Stimulated activated CD8-positive, alpha-beta memory T cell treated with anti-CD3 and anti-CD28 coated beads, Interleukin-7, amount 100 ng/mL, for 1 hour (primary cell): Measurements from ENCODE around the gene MAP3K14.

ENCODE experiments used
- DNase-seq, 2 donors: peaks; one replicate each; pipeline ENCODE4 v3.0.0-alpha.2; 2020; ENCODE audit warnings: low read depth in 2 of 2

MAP3K14 gene

DNA sequence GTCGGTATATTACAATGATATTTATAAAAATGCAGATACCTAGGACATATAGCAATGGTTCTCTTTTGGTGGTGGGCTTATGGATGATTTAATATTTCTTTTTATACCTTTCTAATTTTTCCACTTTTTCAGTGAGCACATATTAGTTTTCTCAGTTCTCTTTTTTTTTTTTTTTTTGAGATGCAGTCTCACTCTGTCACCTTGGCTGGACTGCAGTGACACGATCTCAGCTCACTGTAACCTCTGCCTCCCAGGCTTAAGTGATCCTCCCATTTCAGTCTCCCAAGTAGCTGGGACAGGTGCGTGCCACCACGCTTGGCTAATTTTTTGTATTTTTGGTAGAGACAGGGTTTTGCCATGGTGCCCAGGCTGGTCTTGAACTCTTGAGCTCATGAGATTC, 15.1 kb downstream of the MAP3K14 start:
- no peak for DNase-seq

DNA sequence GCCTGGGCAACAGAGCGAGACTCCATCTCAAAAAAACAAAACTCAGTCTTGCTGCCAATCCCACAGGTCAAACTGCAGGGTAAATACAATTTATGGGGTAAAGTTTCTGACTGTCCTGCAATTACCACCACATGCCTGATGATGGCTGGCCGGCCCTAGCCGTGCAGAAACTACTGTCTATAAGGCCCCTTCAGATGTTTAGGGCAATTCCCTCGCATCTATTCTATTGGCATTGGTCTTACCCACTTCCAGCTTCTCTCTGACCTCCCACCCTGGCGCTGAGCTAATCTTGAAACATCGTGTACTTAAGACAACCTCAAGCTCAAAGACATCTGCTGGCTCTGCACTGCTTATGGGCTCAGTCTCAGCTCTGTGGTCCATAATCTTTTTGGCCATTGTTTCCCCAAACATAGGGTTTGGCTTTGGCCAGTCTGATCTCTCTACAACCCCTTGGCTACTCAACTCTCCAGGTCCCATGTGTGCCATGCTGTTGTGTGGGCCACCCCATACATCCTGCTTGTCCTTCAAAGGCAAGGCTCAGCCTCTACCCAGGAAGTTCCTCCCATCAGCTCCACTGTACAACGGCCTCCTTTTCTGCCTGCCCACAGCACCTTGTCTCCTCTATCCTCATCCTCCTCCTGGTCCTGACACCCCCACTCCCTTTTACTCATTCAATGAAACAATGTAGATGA, 16.6 kb downstream of the MAP3K14 start:
- DNase-seq: no peak

DNA sequence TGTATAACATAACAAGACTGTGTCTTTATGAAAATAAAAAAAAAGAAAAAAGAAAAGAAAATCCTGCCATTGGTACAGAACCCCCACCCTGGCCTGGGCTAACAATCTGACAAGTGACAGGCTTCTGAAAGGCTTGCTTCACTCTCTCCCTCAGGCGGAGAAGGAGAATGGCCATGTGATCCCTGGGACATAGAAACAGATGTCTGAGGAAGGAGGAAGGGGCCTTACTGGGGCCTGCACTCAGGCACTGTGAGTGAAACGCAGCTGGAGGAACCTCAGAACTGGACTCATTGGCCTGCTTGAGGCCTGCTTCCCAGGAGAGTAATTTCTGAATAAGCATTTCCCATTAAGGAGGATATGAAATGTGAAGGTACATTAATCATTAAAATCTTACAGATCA, 17.5 kb downstream of the MAP3K14 start:
- no peak for DNase-seq

DNA sequence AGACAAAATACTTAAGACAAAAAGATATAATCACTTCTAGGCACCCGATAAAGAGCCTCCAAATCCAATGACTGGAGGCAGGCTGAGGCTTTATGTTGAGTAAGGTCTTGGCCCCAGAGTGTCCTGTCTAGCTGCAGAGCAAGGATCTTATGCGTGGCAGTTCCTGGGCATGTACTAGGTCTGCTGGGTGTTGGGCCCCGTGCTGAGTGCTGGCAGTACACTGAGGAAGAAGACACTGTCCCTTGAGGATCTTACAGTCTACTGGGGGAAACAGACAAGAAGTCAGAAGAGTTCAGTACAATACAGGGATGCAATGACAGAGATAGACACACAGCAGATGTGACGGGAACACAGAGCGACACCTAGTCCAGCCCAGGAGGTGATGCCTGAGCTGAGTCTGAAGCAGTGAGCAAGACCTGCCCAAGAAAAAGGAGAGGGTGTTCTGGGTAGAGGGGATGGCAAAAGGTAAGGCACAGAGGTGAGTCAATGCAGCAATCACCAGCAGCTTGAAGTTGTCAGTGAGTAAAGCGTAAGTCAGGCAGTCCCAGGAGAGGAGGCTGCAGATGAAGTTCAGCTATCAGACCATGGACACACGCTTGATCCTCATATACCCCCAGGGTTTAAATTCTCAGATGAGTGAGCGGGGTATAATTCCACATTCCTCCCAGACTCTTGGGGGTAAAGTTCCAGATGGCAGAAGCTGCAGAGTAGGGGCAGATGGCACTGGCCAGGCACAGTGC, 18.1 kb downstream of the MAP3K14 start:
- no peak for DNase-seq

DNA sequence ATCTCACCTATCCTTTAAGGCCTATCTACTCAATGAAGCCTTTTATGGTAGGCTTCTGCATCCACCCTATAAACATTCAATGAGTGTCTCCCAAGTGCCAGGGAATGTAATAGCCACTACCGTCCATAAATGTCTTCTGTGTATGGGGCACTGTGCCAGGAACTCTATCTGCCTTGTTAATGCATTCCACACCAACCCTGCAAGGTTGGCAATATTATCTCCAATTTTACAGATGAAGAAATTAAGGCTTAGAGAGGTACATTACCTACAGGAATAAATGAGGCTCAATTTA, 20.0 kb downstream of the MAP3K14 start:
- DNase-seq: no peak

DNA sequence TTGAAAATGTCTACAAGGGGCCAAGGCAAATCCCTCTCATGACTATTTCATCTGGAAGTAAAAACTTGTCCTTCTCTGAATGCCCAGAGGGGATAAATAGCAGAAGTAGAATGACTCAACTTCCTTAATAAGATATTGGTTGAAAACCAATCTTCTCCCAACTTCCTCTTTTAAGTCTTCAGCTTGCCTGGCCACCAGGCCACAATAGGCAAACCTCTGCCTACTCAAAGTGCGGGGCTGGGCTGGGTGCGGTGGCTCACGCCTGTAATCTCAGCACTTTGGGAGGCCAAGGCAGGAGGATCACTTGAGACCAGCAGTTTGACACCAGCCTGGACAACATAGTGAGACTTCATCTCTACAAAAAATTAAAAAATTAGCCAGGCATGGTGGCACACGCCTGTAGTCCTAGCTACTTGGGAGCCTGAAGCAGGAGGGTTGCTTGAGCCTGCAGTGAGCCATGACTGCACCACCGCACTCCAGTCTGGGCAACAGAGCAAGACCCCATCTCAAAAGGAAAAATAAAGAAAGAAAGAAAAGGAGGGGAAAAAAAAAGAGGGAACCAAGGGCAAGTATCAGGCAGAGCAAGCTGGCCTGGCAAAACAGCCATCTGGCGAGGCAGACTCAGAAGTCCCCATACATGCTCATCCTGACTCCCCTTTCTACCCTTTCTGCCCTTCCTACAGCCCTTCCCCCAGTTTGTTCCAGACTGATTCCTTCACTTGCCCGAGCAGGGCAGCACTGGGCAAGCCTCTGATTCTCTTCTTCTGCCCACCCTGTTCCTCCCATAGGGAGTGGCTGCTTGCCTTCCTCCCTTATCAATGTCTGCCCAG, 20.6 kb downstream of the MAP3K14 start:
- no peak for DNase-seq

DNA sequence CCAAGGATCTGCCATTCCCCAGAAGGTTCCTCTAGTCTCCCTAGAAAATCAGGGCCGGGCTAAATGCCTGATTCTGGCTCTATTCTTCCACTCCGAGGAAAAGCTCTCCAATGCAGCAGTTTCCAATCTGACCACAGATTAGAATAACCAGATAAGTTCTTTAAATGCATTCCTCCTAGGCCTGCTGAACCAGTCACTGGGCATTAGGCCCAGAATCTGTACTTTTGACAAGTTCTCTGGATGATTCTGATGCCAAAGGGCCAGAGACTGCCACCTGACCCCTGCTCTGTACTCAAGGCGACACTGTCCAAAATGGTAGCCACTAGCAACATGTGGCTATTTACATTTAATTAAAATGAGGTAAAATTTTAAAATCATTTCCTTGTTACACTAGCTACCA, 22.3 kb downstream of the MAP3K14 start:
- DNase-seq: no peak

DNA sequence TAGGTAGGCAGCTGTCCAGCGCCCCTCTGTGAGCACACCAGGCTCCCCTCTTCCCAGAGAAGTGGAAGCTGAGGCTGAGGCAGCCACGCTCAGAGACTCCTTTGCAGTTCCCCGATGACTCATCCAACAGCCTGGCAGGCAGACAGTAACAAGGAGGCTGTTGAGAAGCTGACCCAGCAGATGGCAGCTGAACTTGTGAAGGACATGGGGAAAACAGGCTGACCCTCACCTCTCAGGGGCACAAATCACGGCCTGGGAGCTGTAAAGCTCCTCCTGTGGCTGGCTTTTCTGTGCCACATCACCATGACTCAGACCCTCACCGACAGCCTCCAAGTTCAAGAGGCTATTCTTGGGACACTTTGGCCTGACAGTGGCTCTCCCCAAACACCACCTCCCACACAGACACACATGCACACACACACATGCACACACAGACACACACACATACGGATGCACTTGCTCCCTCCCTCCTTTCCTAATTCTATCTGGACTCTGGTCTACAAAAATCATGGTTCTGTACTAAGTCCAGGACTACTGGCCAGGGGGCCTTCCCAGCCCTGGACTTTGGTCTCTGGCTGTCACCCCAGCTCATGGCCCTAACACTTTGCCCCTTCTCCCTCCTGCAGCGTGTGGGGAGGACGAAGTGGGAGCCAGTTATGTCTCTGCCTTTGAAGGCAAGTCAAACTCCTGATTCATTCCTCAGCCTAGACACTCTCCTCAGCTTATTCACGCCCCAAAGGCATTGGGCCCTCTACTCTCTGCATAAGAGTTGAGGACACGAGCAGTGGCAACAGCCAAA, 23.2 kb downstream of the MAP3K14 start:
- DNase-seq: no peak

DNA sequence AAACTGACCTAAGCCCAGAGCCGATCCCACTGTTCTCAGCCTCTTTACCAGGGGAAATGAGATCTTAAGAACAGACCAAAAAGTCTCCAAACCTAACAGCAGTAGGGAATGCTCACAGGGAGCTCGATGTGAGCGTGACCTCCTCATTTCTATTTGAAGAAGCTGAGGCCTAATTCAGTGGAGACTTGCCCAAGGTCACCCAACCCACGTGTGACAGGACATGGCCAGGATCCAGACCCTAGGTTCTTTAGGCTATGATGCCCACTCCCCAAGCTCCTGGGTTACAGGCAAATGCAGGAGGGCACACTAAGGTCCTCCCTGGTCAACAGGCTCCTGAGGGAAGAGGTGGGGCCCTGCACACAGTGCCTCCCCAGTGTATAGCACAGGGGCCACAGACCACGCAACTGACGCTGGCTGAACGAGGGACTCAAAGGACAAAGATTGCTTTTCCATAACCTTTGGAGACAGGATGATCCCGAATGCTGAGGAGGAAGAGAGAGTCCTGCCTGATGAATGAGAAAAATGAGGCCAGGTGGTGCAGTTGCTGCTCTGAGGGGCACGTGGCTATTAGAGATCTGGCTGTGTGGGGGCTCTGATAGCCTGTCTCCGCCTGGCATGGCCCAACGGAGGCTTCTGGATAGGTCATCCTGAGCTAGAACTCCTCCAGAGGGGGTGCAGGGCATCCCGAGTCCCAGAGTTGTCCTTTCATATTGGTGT, 24.0 kb downstream of the MAP3K14 start:
- no peak for DNase-seq

DNA sequence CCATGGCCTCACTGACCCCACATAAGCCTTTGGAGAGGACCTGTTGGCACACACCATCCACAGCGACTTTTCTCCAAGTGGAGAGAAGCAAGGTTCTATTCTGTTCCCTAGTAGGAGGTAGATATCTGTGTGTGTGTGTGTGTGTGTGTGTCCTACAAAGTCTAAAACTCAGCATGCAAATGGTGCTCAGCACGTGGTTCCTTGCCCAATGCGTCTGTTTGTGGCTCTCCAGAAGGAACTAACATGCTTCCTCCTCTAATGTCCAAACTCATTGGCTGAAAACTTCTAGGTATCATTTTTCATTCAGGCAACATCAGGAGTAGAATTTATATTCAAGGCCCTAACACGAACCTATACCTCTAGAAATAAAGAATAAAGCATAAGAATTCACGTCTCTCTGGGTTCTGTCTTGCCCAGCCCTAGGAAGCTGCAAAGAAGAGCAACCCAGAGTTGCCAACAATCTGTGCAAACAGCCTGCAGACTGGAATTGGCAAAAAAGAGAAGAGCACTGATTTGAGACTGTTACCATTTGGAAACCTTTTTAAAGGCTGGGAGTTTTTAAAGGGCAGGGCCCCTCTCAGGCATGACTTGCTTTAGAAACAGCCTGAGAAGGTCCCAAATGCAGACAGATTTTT, 25.5 kb downstream of the MAP3K14 start:
- no peak for DNase-seq

DNA sequence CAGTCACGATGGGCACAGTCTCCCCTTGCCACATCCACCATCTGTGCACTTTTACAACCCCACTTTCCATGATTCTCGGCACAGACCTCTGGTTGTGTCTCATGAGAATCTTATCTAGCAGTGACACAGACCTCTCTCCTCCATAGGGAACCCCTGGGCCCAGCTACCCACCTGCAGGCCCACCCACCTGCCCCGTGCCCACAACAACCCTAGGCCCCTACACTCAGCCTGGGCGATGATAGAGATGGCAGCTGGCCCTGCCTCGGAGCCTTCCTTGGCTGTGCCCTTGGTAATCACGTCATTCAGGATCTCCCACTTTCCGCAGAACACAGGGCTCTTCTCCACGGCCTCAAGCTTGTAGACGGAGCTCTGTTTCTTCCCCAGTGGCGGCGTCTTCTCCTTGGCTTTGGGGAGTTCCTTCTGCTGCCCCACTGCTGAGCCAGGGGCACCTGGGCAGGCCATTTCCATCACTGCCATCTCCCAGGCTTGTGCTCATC, 26.5 kb downstream of the MAP3K14 start:
- DNase-seq: no peak

DNA sequence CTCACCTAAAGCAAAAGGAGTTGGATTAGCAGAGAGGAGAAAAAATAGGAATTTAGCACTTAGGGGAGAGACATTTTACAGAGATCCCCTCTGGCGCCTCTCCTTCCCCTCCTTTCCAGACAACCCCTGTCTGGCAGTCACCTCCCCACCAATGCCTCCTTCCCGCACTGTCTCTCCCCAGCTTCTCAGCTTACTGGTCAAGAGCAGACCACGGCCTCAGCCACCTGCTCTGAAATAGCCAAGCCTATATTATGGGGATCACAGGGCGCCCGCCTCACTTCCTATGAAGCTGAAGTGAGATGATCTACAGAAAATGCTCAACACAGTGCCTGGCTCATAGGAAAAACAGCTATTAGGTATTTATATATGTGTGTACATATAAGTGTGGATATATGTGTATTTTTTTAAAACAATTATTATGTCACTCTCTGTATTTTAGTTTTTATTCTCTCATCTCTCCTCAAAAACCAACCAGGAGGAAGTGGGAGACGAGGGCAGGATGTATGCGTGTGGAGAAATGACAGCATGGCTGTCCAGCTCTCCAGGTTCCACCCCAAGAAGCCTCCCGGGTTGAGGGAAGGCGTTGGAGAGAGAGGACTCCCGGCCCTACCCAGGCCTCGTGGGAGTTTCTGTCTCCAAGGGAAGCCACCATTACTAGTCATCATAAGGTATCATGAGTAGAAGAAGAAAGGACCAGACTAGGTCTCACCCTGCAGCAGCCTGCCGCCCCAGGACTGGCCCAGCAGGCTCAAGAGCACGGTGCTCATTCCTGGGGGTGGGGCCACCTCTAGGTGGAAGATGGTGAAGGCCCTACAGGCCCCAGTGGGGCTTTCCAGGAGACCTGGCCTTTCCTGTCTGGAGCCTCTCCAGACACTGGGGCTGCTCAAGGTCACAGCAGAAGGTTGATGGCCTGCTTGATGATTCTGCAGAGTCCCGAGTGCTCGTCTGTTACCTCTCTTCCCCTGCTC, 27.2 kb downstream of the MAP3K14 start:
- DNase-seq: no peak

DNA sequence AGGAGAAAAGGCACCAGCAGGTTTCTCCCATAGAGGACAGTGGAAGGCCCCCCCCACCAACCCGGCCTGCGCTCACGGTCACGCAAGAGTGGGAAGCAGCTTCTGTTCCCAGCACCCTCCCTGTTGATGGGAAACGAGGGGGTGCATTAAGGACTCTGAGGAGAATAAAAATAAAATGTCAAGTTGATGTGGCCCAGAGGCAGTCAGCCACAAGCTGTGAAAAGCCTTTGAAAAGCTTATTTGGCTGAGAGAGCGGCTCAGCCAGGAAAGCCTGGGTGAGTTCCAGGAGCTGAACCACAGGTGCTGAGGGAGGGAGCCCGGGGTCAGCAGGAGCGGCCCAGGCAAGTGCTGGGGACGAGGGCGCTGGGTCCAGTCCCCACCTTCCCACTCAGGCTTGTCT, 28.0 kb downstream of the MAP3K14 start:
- no peak for DNase-seq

DNA sequence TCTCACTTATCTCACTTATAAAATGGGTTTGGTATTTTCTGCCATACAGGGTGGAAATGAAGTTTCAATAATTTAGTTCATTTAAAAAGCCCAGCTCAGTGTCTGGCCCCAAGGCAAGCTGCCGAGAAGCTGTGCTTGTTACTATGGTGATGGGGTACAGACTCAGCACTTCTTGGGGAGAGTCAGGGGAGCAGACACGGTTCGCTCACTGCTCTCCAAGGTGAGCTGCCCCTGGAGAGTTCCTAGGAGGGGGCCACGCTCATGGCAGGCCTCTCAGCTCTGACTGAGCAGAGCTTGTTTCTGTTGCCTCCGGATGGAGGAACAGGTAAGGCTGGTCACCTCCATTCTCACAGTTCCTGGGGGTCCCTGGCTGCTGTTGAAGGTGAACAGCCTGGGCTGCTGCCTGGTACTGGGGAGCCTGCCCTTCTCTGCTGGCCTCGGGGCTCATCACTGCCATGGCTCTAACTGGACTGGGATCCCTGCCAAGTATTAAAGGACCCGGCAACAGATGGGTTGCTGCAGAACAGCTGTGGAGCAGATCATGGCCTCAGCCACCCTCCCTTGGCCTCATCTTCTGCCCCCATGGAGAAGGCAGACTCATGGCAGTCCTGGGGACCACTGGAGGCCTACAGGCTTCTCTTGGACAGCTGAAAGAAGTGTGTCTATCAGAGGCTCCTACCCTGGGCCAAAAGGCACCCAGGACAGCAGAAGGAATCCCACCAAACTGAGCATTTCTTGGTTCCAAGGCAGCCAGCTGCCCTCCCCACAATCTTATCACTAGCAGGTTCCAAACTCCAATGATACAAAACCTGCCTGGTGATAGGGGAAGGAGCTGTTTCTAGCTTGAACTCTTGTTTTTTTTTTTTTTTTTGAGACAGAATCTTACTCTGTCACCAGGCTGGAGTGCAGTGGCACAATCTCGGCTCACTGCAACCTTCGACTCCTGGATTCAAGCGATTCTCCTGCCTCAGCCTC, 29.0 kb downstream of the MAP3K14 start:
- DNase-seq: no peak

DNA sequence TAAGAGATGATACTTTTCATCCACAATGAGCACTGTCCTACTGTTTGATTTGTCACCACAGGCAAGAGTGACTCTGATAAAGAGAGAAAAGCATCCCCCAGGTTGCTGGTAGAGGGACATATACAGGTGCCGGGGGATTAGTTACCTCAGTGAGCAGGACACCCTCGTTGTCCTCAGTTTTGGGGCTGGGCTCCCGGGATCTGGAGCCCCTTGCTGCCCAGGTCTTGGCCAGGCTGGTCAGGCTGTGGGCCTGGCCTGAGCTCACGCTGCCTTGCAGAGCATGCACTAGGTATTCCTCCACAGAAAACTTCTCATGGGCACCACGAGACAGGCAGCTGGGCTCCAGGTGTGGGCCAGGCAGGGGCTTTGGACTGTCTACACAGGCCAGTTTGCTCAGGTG, 30.5 kb downstream of the MAP3K14 start:
- DNase-seq: no peak

DNA sequence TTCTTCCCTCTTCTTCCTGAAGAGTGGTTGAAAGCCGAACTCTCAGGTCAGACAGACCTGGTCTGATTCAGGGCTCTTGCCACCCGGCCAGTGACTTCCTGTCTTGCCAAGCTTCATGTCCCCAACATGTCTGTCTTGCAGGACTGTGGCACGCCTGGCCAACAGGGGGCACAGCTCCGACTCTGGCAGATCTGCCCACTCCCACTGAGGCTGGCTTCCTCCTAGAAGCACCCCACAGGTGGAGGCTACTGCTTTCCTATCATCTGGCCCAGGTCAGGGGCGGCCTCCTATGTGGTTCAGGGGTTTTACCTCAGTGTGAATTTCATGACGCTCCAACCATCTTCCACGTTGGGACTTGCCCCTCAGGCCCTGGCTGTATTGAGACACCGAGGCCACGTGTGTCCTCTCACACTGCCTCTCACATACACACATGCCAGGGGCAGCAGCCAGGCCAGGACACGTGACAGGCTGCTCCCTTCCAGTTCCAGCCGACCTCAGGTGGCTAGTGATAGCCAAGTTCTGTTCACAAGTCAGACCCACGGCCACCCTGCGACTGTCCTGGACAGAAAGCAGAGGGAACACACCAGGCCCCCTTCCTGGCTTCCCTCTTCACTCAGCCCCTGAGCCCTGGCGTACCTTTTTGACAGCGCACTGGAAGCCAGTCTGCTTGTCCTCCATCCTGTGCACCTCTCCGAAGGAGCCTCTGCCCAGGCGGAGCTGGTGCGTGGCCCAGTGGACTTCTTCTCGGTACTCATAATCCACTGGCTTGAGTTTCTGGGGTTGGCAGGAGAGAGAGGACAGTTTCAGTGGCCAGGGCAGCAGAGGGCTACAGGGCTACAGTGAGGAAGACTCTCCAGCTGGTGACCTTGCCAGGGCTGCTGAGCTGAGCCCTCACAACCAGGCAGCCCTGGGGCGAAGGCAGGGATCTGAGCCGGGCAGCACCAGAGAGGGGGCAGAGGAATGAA, 32.4 kb downstream of the MAP3K14 start:
- no peak for DNase-seq

DNA sequence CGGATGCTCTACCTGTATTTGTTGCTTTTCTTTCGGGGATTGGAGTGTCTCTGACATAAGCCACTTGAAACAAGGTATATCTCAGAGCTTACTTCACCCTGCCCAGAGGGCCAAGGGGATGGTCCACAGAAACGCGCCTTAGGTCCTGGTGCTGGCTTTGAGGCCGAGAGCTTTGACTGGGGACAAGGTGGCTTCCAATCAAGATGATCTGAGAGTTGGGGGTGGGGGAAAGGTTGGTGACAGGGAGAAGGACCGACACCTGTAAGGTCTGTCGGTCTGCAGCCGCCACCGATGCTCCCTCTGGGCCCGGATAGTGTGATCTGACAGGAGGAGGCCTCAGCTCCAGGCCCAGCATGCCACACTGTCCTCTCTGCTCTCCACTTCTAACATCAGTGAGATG, 33.1 kb downstream of the MAP3K14 start:
- DNase-seq: no peak
